Keratinocyte (primary cell): ENCODE results near the gene SLC25A13. TPM values are rescaled to one million over a fixed set of nuclear protein-coding genes. Genes with fewer than 3 reads are reported as not detected.

ENCODE experiments used
- DNase-seq: peaks from one replicate; pipeline ENCODE4 v3.0.0-alpha.2; 2011; ENCODE audit warnings: low read depth, missing footprints, low spot score
- FAIRE-seq: peaks from 2 replicates; lab custom pipeline; 2011; peaks lifted over from hg19 to GRCh38; lab: Jason Lieb, UNC
- H2AFZ ChIP-seq: 2 replicates; pipeline ENCODE4 v1.6.0; 2012; ENCODE audit warnings: low read length, control low read depth, inconsistent platforms; ENCODE audit not compliant: control insufficient read depth
- H3K27ac ChIP-seq: 2 replicates; pipeline ENCODE4 v1.5.1; 2011; ENCODE audit warnings: low read length; ENCODE audit not compliant: control insufficient read depth, insufficient read depth
- H3K27me3 ChIP-seq: 3 replicates; pipeline ENCODE4 v1.6.0; 2011; ENCODE audit warnings: low read length; ENCODE audit not compliant: control insufficient read depth, insufficient read depth; ENCODE audit errors: extremely low read depth
- H3K36me3 ChIP-seq, 2 experiments: 2 replicates in 1 of 2; 3 replicates in 1 of 2; pipeline ENCODE4 v1.5.1; 2011; ENCODE audit warnings: low read length in 2 of 2, mild to moderate bottlenecking in 1 of 2; ENCODE audit not compliant: control insufficient read depth in 2 of 2, insufficient read depth in 2 of 2; ENCODE audit errors: extremely low read depth in 1 of 2
- H3K4me1 ChIP-seq: 3 replicates; pipeline ENCODE4 v1.5.1; 2011; ENCODE audit warnings: low read length; ENCODE audit not compliant: control insufficient read depth, insufficient read depth; ENCODE audit errors: extremely low read depth
- H3K4me2 ChIP-seq: 3 replicates; pipeline ENCODE4 v1.6.0; 2011; ENCODE audit warnings: low read depth, low read length; ENCODE audit not compliant: control insufficient read depth, insufficient read depth; ENCODE audit errors: extremely low read depth
- H3K4me3 ChIP-seq, 3 experiments: fragments of 200-600 bp in 1 of 3; sonication (generic) in 1 of 3; 2 replicates in 2 of 3; 3 replicates in 1 of 3; pipeline ENCODE4 v1.5.1; 2011 to 2016; ENCODE audit warnings: low read length in 3 of 3, mild to moderate bottlenecking in 3 of 3, control low read depth in 2 of 3, inconsistent platforms in 1 of 3, low read depth in 1 of 3, mixed read lengths in 1 of 3, mixed run types in 1 of 3, moderate library complexity in 1 of 3; ENCODE audit not compliant: control insufficient read depth in 2 of 3, insufficient read depth in 2 of 3; ENCODE audit errors: extremely low read depth in 1 of 3
- H3K79me2 ChIP-seq: 2 replicates; pipeline ENCODE4 v1.6.0; 2012; ENCODE audit warnings: low read length; ENCODE audit not compliant: control insufficient read depth, insufficient read depth
- H3K9ac ChIP-seq: 3 replicates; pipeline ENCODE4 v1.6.0; 2011; ENCODE audit warnings: low read length; ENCODE audit not compliant: control insufficient read depth, insufficient read depth; ENCODE audit errors: extremely low read depth
- H3K9me1 ChIP-seq: 3 replicates; pipeline ENCODE4 v1.6.0; 2011; ENCODE audit warnings: low read length; ENCODE audit not compliant: control insufficient read depth, insufficient read depth; ENCODE audit errors: extremely low read depth
- H3K9me3 ChIP-seq: 2 replicates; pipeline ENCODE4 v1.5.1; 2012; ENCODE audit warnings: low read depth, low read length; ENCODE audit not compliant: control insufficient read depth
- H4K20me1 ChIP-seq: 3 replicates; pipeline ENCODE4 v1.6.0; 2011; ENCODE audit warnings: low read length; ENCODE audit not compliant: control insufficient read depth, insufficient read depth; ENCODE audit errors: extremely low read depth
- CTCF ChIP-seq, 3 experiments: IDR thresholded peaks in 1 of 3; conservative IDR thresholded peaks in 1 of 3; optimal IDR thresholded peaks in 1 of 3; 2 replicates in 2 of 3; 3 replicates in 1 of 3; pipeline versions ENCODE3 to v1.5.1; 2011; ENCODE audit warnings: low read length in 3 of 3, mild to moderate bottlenecking in 3 of 3, moderate library complexity in 2 of 3, control low read depth in 1 of 3, inconsistent platforms in 1 of 3; ENCODE audit not compliant: insufficient read depth in 2 of 3; ENCODE audit errors: extremely low read depth in 1 of 3
- EZH2 ChIP-seq: IDR thresholded peaks from one replicate; pipeline ENCODE4 v1.6.1; 2012; ENCODE audit warnings: inconsistent platforms, mild to moderate bottlenecking, low read length, moderate library complexity
- dilution Hi-C: fragments of 300-500 bp; cut with MboI; formaldehyde crosslinking; loops from one replicate; pipeline ENCODE4 v1.7.0; 2020; ENCODE audit warnings: low sequenced_read_pairs; ENCODE audit not compliant: extremely low pct_ligation_motif_present
- polyA plus RNA-seq, 5 experiments: library from polyadenylated mRNA; depleted of rRNA in 3 of 5; stranded (reverse) in 3 of 5; stranded (forward) in 1 of 5; unstranded in 1 of 5; fragments of >200 nt; gene quantifications; 1 replicate in 1 of 5; 2 replicates in 3 of 5; 3 replicates in 1 of 5; pipeline versions ENCODE4 v1.2.1 to v1.2.3, GENCODE V29; 2011 to 2012; ENCODE audit warnings: missing spikeins in 2 of 5, low read depth in 1 of 5, low replicate concordance in 1 of 5

SLC25A13 gene
- polyA plus RNA-seq, 1 donor (not counting 4 experiments of a cell fraction or from before 2014, with no cell fraction given), result 29.4 TPM

- peaks cover 12% of the 10 kb centered on the region for H3K79me2 ChIP-seq
These were observed 21.4 kb downstream of the SLC25A13 start for GRCh38 chr7:96300502-96300901.

DNA sequence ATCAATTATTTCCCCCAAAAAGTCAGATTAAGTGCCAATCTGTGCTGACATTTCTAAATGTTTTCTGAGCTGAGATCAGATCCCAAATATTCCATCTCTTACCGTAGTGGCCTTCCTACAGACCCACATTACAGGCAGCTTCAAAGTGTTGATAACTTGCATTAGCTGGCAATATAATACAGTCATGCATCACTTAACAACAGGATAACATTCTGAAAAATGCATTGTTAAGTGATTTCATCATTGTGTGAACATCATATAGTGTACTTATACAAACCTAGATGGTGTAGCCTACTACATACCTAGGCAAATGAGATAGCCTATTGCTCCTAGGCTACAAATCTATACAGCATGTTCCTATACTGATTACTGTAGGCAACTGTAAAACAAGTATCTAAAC is 22.4 kb downstream of the SLC25A13 start:
- Histone ChIP-seq H3K4me1 (peaks cover 18% of the 10 kb centered on the region), H3K36me3 (no peaks in the 10 kb centered on the region), H3K27me3 (no peaks in the 10 kb centered on the region), H3K9me1 (no peaks in the 10 kb centered on the region), H2AFZ (no peak overlapping the region), H4K20me1 (no peaks in the 10 kb centered on the region), H3K9ac (no peak overlapping the region), H3K79me2 (peaks cover 12% of the 10 kb centered on the region), H3K27ac (no peak overlapping the region), H3K4me3 (no peak overlapping the region), H3K4me2 (no peak overlapping the region), H3K9me3 (no peaks in the 10 kb centered on the region)
- no peak for TF ChIP-seq EZH2
- no peak for TF ChIP-seq CTCF (optimal IDR thresholded peaks at IDR 0.05 in 1 of 3, IDR thresholded peaks at IDR 0.05 in 1 of 3, conservative IDR thresholded peaks at IDR 0.05 in 1 of 3; ENCODE audit: extremely low read depth in 1 of 3, insufficient read depth in 2 of 3, low read length in 3 of 3)
- DNase-seq, result no peak
- no peak for FAIRE-seq
- dilution Hi-C loops, result no loop called here

More at GRCh38 chr7:96300502-96300901, 21.4 kb downstream of the SLC25A13 start:
- Histone ChIP-seq H3K9me3 (no peaks in the 10 kb centered on the region), H3K4me1 (peaks cover 28% of the 10 kb centered on the region), H3K4me3 (no peak overlapping the region), H3K9ac (no peak overlapping the region), H3K36me3 (no peaks in the 10 kb centered on the region), H3K27me3 (no peaks in the 10 kb centered on the region), H4K20me1 (no peaks in the 10 kb centered on the region), H2AFZ (no peak overlapping the region), H3K4me2 (no peak overlapping the region), H3K27ac (no peak overlapping the region), H3K9me1 (no peaks in the 10 kb centered on the region)
- DNase-seq (no peak), FAIRE-seq (no peak)
- TF ChIP-seq CTCF (optimal IDR thresholded peaks at IDR 0.05 in 1 of 3, IDR thresholded peaks at IDR 0.05 in 1 of 3, conservative IDR thresholded peaks at IDR 0.05 in 1 of 3; ENCODE audit: extremely low read depth in 1 of 3, insufficient read depth in 2 of 3, low read length in 3 of 3) (no peak), EZH2 (no peak)
- dilution Hi-C loops, result no loop called here
